ENCODE results near the gene SPATA24.

DNA sequence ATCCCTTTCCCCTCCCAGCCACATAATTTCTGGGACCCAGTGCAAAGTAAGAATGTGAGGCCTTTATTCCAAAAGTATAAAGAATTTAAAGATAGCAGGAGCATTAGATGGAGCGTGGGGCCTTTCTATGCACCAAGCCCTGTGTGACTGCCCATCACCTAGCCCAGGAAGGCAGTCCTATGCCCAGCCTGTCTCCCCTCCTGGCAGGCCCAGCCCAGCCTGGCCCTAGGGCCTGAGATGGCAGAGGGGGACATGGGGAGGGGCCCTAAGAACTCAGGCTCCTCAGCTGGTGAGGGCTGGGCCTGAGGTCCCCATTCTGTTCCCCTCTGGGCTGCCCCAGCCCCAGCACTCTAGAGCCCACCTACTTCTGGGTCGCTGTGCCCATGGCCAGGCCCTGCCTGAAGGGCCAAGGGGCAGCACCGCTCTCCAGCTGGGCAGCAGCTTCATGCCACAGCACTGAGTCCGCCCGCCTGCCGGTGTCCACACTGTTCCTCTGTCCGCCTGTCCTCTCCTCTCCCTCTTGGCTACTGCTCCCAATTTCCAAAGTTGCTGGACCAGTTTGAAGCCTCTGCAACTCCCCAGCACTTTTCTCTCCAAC, 19.8 kb downstream of the SPATA24 start:
- TF ChIP-seq CTCF (IDR thresholded peaks at IDR 0.05), result no peak
- TF ChIP-seq POLR2AphosphoS5 (IDR thresholded peaks at IDR 0.05), result no peak
- no peak for TF ChIP-seq POLR2A (IDR thresholded peaks at IDR 0.05)
- no peak for TF ChIP-seq EP300 (IDR thresholded peaks at IDR 0.05)

Measured in stomach (tissue), 4 donors.